Body of pancreas (tissue), 4 donors: ENCODE data around the gene PDE4D. TPM values are rescaled to one million over a fixed set of nuclear protein-coding genes. Genes with fewer than 3 reads are reported as not detected.

Experiments used
- ATAC-seq: fragments of 150-250 bp; one replicate; pipeline ENCODE4 v1.9.1; 2016
- DNase-seq, 4 donors: peaks; one replicate each; pipeline ENCODE4 v3.0.0-alpha.2; 2019
- H3K27ac ChIP-seq, 4 donors: fragments of 200-600 bp; sonication (generic); 1 replicate in 3 of 4; 2 replicates in 1 of 4; pipeline versions ENCODE4 v1.5.1 to v1.6.1; 2016 to 2019; ENCODE audit warnings: mild to moderate bottlenecking in 1 of 4, mixed read lengths in 1 of 4, moderate library complexity in 1 of 4
- H3K27me3 ChIP-seq, 2 donors: fragments of 200-600 bp; sonication (generic); one replicate each; pipeline ENCODE4 v1.6.0; 2016; ENCODE audit warnings: mild to moderate bottlenecking in 1 of 2
- H3K36me3 ChIP-seq, 2 donors: fragments of 200-600 bp; sonication (generic); replicated peaks in 1 of 2; 2 replicates each; pipeline ENCODE4 v1.5.1; 2016; ENCODE audit warnings: low read depth in 2 of 2; ENCODE audit not compliant: insufficient read depth in 1 of 2
- H3K4me1 ChIP-seq: fragments of 200-600 bp; sonication (generic); one replicate; pipeline ENCODE4 v1.6.0; 2016
- H3K4me3 ChIP-seq, 2 donors: fragments of 200-600 bp; sonication (generic); 1 replicate in 1 of 2; 2 replicates in 1 of 2; pipeline ENCODE4 v1.5.1; 2016 to 2019
- H3K9me3 ChIP-seq, 3 donors: fragments of 200-600 bp; sonication (generic); 1 replicate in 2 of 3; 2 replicates in 1 of 3; pipeline ENCODE4 v1.5.1; 2016
- CTCF ChIP-seq, 7 experiments: fragments of 450-650 bp in 4 of 7; fragments of 200-600 bp in 3 of 7; sonication (generic) in 3 of 7; IDR thresholded peaks; one replicate each; pipeline ENCODE4 v1.5.1; 2016 to 2019; ENCODE audit warnings: antibody characterized with exemption in 7 of 7
- POLR2A ChIP-seq, 3 donors: fragments of 450-650 bp; IDR thresholded peaks; one replicate each; pipeline ENCODE4 v1.6.1; 2016; ENCODE audit warnings: antibody characterized with exemption in 3 of 3, mild to moderate bottlenecking in 2 of 3
- WGBS, 2 donors: methylation state at CpG; one replicate each; pipeline ENCODE4 v1.1.5; 2017; 5-methylcytosine and 5-hydroxymethylcytosine counted together
- intact Hi-C: fragments of 100-400 bp; cut with DNase I; formaldehyde crosslinking; loops from one replicate; pipeline ENCODE4 v1.15.1; 2023
- total RNA-seq, 2 donors: library from RNA; depleted of rRNA; stranded (reverse); fragments of >200 nt; gene quantifications; one replicate each; pipeline ENCODE4 v1.1.0, GENCODE V29; 2016

PDE4D gene
- total RNA-seq, 2 donors from 2014 or later, result 8.6 to 9.2 TPM

- TF ChIP-seq POLR2A (IDR thresholded peaks at IDR 0.05) (no peak), CTCF (IDR thresholded peaks at IDR 0.05) (no peak)
- Histone ChIP-seq H3K27me3 (no peaks in the 10 kb centered on the region), H3K4me3 (no peak overlapping the region), H3K4me1 (peaks cover 8% of the 10 kb centered on the region), H3K36me3 (no peaks in the 10 kb centered on the region), H3K27ac (no peak overlapping the region), H3K9me3 (no peaks in the 10 kb centered on the region)
- WGBS, 2 donors, result 45 to 46% methylated on average over 4 of the region's 4 CpGs
- DNase-seq (no peak), ATAC-seq (no peak)
- intact Hi-C loops, result loop anchor here (5.0 kb wide), 1 partner anchor 189 kb away; no protein-coding TSS in a partner anchor
Measured at GRCh38 chr5:59187857-59188256, 705.7 kb downstream of the PDE4D start.

- H3K27ac ChIP-seq, result no peak overlapping the region
- H3K9me3 ChIP-seq, result no peaks in the 10 kb centered on the region
- peaks cover 8% of the 10 kb centered on the region for H3K4me1 ChIP-seq
- intact Hi-C loops, result loop anchor here (5.0 kb wide), 1 partner anchor 191 kb away; no protein-coding TSS in a partner anchor
- H3K36me3 ChIP-seq, result no peaks in the 10 kb centered on the region
- H3K4me3 ChIP-seq, result no peak overlapping the region
- TF ChIP-seq POLR2A (IDR thresholded peaks at IDR 0.05) (no peak), CTCF (IDR thresholded peaks at IDR 0.05) (no peak)
- no peaks in the 10 kb centered on the region for H3K27me3 ChIP-seq
- no peak for ATAC-seq
- DNase-seq, result no peak
- 35 to 38% methylated on average over 8 of the region's 8 CpGs for WGBS, 2 donors
Measured at GRCh38 chr5:59186623-59187022, 706.9 kb downstream of the PDE4D start.

- intact Hi-C loops, result loop anchor here (5.0 kb wide), 1 partner anchor 191 kb away; no protein-coding TSS in a partner anchor
- Histone ChIP-seq H3K4me1 (peaks cover 8% of the 10 kb centered on the region), H3K9me3 (no peaks in the 10 kb centered on the region), H3K27me3 (no peaks in the 10 kb centered on the region), H3K27ac (no peak overlapping the region), H3K36me3 (no peaks in the 10 kb centered on the region), H3K4me3 (no peak overlapping the region)
- DNase-seq, result no peak
- ATAC-seq, result no peak
- WGBS, 2 donors, result 67 to 80% methylated on average over 5 of the region's 5 CpGs
- TF ChIP-seq CTCF (IDR thresholded peaks at IDR 0.05) (no peak), POLR2A (IDR thresholded peaks at IDR 0.05) (no peak)
Measured at GRCh38 chr5:59185757-59186385, 707.7 kb downstream of the PDE4D start.

GRCh38 chr5:59184769-59185168 lies 708.8 kb downstream of the PDE4D start:
- TF ChIP-seq POLR2A (IDR thresholded peaks at IDR 0.05), result no peak
- TF ChIP-seq CTCF (IDR thresholded peaks at IDR 0.05), result no peak
- intact Hi-C loops, result loop anchor here (5.0 kb wide), 1 partner anchor 193 kb away; no protein-coding TSS in a partner anchor
- Histone ChIP-seq H3K4me3 (no peak overlapping the region), H3K9me3 (no peaks in the 10 kb centered on the region), H3K27ac (no peak overlapping the region), H3K27me3 (no peaks in the 10 kb centered on the region), H3K4me1 (peaks cover 8% of the 10 kb centered on the region), H3K36me3 (no peaks in the 10 kb centered on the region)
- 73 to 84% methylated on average over 6 of the region's 6 CpGs for WGBS, 2 donors
- no peak for ATAC-seq
- no peak for DNase-seq

- Histone ChIP-seq H3K9me3 (no peaks in the 10 kb centered on the region), H3K4me3 (no peak overlapping the region), H3K36me3 (no peaks in the 10 kb centered on the region), H3K4me1 (no peaks in the 10 kb centered on the region), H3K27me3 (no peaks in the 10 kb centered on the region), H3K27ac (no peak overlapping the region)
- TF ChIP-seq POLR2A (IDR thresholded peaks at IDR 0.05) (no peak), CTCF (IDR thresholded peaks at IDR 0.05) (no peak)
- DNase-seq, result no peak
- WGBS, 2 donors, result 91 to 94% methylated on average over 3 of the region's 3 CpGs
- ATAC-seq, result no peak
- intact Hi-C loops, result no loop called here
Measured at GRCh38 chr5:59182760-59183159, 710.8 kb downstream of the PDE4D start.
